Amygdala (tissue), 56 donors: ENCODE results near the gene ANKS1B.
"Not testable (repeated sequence)": the region's sequence is repeated elsewhere in the genome, so short reads cannot be mapped to it uniquely, and the experiment has no call there.

Source experiments
- DNase-seq, 56 donors: peaks; one replicate each; lab custom pipeline; 2025; lab: John Stamatoyannopoulos, UW

Gene ANKS1B

GRCh38 chr12:99898645-99899044, 86.1 kb downstream of the ANKS1B start:
- no peak for DNase-seq

DNA sequence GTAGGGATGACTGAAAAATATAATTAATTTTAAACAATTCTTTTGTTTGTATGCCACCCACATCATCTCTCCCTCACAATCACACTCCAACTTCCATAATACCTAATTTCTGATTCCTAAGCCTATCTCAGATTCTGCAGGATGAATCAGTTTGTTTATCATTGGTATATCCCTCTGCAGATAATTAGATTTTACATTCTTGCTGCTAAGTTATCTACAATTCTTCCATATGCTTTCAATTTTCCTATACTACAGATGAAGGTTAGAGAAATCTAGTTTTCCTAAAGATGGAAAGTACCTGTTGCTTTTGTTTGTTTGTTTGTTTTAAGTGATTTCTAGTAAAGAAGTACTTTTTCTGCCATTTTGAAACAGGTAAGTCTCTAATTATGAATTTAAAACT, 105.3 kb downstream of the ANKS1B start:
- DNase-seq = no peak

DNA sequence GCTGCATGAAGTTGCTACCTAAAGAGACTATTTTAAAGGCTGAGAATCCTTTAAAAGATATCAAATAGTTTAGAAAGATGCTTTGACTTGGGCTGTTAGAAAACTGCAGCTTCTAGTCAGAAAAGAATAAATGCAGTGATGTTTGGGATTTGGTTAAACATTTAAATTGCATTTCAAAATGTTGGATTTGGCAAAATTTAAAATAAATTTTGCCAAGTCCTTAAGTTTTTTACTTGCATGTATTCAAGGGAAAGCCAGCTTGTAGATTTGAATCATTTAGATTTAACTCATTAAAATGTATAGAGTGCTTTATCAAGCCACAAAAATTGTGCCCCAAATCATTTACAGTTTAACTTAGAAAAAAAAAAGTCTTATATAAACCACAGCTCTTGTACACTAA, 109.7 kb downstream of the ANKS1B start:
- no peak for DNase-seq

GRCh38 chr12:99870085-99870484, 114.7 kb downstream of the ANKS1B start:
- no peak for DNase-seq

DNA sequence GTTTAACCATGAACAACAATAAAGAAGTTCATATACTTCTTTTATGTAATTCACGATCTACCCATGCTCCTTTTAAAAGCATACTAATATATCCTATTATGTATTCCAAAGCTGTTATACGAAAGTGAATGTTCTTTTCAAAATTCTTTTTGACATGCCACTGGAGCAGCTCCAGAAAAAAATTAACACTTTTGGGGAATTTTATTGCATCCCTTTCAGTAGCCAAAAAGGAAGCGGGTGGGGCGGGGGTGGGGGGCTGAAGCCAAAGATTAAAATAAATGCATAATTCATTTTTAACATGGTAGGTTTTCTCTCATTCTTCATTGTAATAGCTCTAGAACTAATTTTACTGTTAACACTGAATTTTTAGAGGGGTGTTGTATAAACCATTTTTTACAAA, 123.0 kb downstream of the ANKS1B start:
- DNase-seq = no peak

DNA sequence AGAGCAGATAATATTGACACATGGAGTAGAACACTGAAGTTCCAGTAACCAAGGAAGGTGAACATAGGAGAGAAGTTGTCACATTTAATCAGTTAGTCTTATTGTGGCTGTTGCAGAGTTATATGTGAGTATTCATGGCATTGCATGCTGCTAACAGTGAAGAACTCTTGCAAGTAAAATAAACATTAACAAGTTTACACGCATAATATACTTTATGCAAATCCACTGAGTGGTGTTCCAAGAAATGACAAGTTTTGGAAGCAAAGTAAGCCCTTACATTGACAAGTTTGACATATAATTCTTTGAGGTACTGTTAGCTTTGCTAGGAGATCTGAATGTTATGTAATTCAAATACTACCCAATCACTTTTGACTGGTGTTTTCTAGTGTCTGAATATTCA, 125.6 kb downstream of the ANKS1B start:
- no peak for DNase-seq

GRCh38 chr12:99852666-99853065, 132.1 kb downstream of the ANKS1B start:
- no peak for DNase-seq

DNA sequence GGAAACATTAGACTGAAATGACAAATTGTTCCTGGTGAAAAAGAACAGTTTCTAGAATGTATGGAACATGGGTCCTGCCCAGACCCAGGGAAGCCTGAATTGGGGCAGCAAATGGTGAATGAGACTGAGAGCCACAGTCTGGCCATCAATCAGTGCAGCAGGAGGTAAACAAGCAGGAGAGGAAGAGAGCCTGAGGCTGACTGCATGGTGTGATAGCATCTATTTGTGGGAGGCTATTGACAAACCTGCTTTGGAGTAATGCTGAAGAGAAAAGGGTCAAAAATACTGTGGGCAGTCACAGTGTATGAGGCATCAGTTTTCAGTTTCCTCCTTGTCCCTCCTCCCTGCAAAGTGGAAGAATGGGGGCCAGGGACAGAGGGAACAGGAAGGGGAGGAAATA, 136.8 kb downstream of the ANKS1B start:
- no peak for DNase-seq

DNA sequence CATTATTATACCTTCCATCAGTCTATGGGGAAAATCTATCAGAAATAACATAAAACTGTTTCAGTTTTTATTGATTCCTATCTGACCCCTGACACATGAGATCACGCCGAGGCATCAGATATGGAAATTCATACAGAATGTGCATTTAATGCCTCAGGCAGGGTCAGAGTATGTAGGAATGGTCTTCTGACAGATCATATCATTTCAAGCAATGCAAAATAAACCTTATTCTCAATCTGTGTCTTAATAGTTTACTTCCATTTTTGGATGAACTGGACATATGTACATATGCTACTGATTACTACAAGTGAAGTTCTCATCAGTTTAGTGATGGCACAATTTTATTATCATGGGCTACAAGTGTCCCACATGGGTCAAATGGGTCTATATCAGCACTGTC, 150.0 kb downstream of the ANKS1B start:
- no peak for DNase-seq

GRCh38 chr12:99833397-99833796, 151.3 kb downstream of the ANKS1B start:
- no peak for DNase-seq

- no peak for DNase-seq
These were observed 159.7 kb downstream of the ANKS1B start for GRCh38 chr12:99824900-99825542.

GRCh38 chr12:99822273-99822672, 162.5 kb downstream of the ANKS1B start:
- no peak for DNase-seq

GRCh38 chr12:99810718-99811593, 173.8 kb downstream of the ANKS1B start:
- DNase-seq = peak in 21 of 56 donors; percentile 2 to 61 (median 21)

- DNase-seq = no peak
These were observed 174.8 kb downstream of the ANKS1B start for GRCh38 chr12:99809909-99810308.

GRCh38 chr12:99806304-99806703, 178.4 kb downstream of the ANKS1B start:
- DNase-seq = no peak

GRCh38 chr12:99804715-99805114, 180.0 kb downstream of the ANKS1B start:
- DNase-seq = no peak

DNA sequence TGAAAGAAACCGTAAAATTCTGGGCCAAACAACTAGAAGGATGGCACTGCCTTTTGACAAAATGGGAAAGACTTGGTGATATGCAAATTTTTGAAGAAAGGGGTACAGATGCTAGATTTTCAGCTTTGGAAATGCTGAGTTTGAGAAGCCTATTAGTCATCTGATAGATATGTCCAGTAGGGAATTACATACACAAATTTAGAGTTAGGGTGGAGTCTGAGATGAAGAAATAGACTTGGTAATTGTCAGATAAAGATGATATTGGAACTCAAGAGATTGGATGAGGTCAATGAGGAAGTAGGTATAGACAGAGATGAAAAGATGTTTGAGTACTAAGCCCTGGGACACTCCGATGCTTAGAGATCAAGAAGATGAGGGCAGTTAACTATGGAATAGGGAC, 184.1 kb downstream of the ANKS1B start:
- DNase-seq = no peak

DNA sequence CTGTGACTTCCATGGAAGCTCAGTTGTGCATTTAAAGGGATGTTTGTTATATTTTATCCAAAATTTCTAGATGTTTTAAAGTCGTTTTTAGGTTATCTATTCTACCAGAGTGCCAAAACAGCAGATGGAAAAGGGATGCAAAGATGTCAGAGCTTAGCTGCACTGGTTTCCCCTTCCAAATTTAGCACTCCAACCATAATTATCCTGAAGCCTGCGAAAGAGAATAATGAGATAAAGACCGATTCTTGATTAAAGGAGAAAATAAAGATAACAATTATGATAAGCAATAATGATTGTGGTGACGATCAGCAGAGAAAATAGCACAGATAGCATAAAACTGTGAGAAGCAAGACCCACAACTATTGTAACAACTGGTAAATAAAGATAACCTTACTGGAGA, 186.8 kb downstream of the ANKS1B start:
- not testable (repeated sequence) for DNase-seq

GRCh38 chr12:99783421-99783820, 201.3 kb downstream of the ANKS1B start:
- no peak for DNase-seq

DNA sequence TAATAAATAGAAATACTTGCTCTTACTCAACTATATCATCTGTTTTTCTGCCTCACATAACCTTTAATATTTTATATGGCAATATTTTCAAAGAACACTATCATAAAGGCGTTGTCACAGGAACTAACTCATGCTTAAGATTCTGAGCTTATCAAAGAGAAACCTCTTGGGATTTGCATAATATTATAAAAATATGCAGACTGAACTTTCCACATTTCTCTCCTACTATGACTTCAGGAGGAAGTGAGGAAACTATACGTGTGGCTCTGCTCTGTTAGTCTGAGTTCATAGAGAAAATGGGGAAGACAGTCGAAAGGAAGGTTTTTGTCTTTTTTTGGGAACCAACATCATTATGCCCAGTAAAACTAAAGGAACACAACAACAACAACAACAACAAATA, 212.5 kb downstream of the ANKS1B start:
- no peak for DNase-seq

GRCh38 chr12:99771659-99772058, 213.1 kb downstream of the ANKS1B start:
- no peak for DNase-seq

DNA sequence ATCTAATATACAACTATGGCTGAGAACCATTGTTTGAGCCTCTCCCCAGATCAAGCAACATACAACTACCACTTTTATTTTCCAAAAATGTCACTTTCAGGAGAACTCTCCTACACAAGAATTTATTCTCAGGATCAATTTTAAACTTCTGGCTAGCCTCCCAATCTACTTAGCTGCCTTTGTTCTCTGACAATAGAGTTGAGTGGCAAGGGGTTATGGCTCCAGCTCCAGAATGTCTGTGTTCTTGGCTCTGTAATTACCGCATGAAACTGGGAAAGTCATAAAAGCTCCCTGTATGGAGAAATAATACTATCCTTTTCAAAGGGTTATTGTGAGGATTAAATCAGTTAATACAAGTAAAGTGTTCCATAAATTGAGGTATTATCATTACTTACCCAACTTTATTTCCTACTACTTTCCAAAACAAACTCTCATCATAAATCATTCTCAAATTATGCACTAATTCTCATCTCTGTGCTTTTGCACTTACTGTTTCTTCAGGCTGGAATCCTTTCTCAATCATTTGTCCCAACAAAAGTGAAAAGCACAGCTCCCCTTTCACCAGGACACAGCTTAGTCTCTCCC, 215.2 kb downstream of the ANKS1B start:
- DNase-seq = no peak
